GM21786 (cell line): ENCODE results near the gene PPP2R2B.
A peak's percentile ranks its signal among the peaks of the same experiment; 100 is the strongest.
"Not testable (repeated sequence)": the region's sequence is repeated elsewhere in the genome, so short reads cannot be mapped to it uniquely, and the experiment has no call there.

Experiments
- ATAC-seq: cut with Tn5 transposase; IDR thresholded peaks from one replicate; pipeline ENCODE4 v1.9.1; 2021; ENCODE audit not compliant: unreplicated experiment

PPP2R2B gene

GRCh38 chr5:146562461-146562860 is 316.1 kb downstream of the PPP2R2B start:
- ATAC-seq, result no peak

DNA sequence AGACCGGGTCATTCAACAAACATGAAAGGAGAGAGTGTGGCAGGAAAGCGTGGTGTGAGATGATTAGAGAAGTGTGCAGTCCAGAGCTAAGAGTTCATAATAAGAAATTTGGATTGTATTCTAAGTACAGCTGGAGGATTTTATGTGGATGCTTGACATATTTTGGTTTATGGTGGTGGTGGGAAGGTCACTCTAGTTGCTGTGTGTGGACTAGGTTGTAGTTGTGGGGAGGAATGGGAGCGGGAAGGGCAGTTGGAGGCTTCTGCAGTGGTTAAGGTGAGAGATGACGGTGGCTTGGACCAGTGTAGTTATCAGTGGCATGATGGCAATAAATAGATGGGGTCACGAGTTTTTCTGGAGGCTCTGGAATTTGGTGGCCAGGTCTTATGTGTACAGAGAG is 316.8 kb downstream of the PPP2R2B start:
- ATAC-seq, result no peak

- no peak for ATAC-seq
These were observed 318.2 kb downstream of the PPP2R2B start for GRCh38 chr5:146560205-146560812.

GRCh38 chr5:146556884-146557283 is 321.7 kb downstream of the PPP2R2B start:
- not testable (repeated sequence) for ATAC-seq

- no peak for ATAC-seq
These were observed 325.1 kb downstream of the PPP2R2B start for GRCh38 chr5:146553446-146553845.

DNA sequence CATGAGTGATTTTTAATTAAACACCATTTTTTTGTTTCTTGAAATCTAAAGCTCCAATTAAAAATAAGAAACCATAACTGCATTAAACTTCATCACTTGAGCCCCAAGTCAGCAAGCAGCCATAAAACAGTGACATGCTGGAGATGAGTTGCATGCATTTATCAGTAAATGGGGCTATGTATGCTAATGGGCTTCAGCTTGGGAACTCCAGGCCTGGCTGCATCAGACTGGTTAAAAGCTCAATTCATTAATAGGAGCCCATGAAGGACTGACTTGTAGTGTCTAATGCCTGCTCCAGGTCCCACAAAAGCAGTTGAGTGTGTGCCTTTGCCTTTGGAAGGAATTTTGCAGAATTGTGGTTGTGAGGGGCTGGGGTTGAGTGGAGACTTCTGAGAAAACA is 328.9 kb downstream of the PPP2R2B start:
- no peak for ATAC-seq

- no peak for ATAC-seq
These were observed 329.6 kb downstream of the PPP2R2B start for GRCh38 chr5:146548781-146549449.

GRCh38 chr5:146544232-146544631 is 334.3 kb downstream of the PPP2R2B start:
- ATAC-seq, result no peak

DNA sequence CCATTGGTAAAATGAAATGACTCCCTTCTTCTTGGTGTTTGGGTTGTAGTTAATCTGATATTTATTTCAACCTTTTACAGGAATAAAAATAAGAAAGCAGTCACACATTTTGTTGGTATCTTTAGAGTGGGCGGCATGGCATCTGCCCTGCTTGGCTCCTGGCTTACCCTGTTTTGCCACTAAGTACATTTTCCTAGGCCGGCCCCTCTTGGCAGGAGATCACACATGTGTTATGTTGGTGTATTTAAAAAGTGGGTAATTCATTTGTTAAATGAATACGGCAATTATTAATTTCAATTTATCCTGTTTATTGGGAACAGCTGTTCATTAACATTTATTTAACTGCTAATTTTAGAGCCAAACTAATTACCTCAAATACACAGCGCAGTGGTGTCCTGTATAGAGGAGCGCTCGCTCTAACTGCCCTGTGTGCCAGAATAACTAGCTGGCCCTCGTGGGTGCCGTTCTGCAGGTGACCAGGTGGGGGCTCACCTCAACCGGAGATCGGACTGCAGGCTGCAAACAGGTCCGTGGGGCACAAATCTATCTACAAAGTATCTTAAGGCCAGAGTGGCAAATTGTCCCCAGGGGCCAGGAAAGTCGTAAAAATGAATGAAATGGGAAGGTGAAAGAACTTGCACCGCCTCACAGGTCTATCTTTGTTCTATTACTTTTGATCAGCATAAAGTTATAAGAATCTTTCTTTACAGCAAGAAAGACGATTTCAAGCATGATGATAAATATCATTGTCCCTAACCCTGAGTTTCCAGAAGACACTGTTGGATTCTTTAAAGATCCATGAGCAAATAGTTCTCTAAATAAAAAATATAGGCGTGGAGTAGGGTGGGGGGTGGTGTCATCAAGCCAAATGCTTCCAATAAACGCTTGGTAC is 336.4 kb downstream of the PPP2R2B start:
- peak; percentile 98 for ATAC-seq

DNA sequence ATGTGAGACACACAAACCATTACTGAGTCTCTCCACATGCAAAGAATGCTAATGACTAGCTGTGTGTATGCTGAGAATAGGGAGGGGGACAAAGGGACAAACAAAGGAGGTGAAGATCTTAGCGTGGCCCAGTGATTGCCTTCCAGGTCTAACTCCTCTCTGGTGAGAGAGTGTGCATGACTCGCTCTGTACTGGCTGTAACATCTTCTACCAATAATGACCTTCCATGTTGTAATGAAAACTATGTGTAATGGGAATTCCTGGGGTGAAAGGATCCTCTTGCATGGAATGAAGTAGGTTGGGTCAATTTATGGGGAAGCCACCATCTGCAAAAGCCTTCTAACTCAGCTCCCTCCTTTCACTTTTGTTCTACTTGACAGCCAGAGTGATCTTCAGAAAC is 338.1 kb downstream of the PPP2R2B start:
- ATAC-seq, result no peak

DNA sequence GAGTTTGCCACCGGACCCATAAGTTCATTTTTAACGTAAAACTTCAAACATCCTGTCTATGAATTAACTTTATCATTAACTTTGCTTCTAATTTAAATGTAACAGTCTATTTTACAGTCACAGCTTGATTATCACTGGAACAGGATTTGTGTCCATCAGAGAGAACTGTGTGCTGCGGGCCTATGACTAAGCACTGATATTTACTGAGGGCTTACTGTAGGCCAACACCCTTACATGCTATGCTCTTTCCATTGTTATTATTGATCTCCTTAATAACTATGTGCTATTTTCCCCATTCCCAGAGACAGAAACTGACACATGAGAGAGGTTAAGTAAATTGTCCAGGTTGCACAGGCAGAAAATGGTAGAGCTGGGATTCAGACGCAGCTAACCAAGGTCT is 338.6 kb downstream of the PPP2R2B start:
- no peak for ATAC-seq

DNA sequence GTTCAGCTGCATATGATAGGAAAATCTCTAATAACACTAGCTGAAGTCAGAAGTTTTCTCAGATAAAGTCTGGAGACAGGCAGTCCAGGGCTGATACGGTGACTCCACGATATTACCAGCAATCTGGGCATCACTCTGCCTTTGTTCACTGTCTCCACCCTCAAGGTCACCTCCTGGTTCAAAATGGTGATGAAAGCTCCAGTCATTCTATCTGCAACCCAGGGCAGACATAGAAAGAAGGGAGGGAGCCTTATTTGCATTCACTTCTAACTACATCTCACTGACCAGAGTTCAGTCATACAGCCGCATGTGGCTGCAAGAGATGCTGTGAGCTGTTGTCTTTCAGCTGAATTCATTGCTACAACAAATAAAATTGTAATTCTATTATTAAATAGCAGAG is 340.1 kb downstream of the PPP2R2B start:
- no peak for ATAC-seq

DNA sequence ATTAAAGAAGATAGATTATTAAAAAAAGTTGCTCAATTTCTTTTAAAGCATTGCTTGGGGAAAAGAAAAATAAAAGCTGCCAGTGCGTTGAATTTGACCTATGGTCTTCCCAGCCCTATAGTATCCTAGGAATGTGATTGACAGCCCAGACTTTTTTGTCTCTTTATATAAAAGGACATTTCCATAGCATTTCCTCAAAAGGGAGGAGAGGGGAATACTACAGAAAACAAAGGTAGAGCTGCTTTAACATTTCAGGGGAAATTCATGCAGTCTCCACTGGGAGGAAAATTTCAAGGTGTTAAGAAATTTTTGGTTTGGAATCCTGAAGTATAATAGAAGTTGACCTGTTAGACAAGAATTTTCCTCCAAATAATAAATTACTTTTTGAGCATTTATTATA is 344.7 kb downstream of the PPP2R2B start:
- no peak for ATAC-seq

- peak; percentile 96 for ATAC-seq
These were observed 345.2 kb downstream of the PPP2R2B start for GRCh38 chr5:146533260-146533857.
